GM20431 (cell line): ENCODE measurements around the gene HMGN3.

Experiments
- in situ Hi-C: fragments of 300-500 bp; cut with MseI, MboI; formaldehyde crosslinking; loops from one replicate; pipeline ENCODE4 v1.15.0; 2020; ENCODE audit warnings: low sequenced_read_pairs; ENCODE audit not compliant: unreplicated experiment

Gene HMGN3

GRCh38 chr6:79233611-79234149, 802 bp downstream of the HMGN3 start:
- in situ Hi-C loops: no loop called here

- in situ Hi-C loops: no loop called here
These were observed 1.6 kb downstream of the HMGN3 start for GRCh38 chr6:79232696-79233462.

- in situ Hi-C loops: no loop called here
These were observed 2.8 kb downstream of the HMGN3 start for GRCh38 chr6:79231666-79232065.

DNA sequence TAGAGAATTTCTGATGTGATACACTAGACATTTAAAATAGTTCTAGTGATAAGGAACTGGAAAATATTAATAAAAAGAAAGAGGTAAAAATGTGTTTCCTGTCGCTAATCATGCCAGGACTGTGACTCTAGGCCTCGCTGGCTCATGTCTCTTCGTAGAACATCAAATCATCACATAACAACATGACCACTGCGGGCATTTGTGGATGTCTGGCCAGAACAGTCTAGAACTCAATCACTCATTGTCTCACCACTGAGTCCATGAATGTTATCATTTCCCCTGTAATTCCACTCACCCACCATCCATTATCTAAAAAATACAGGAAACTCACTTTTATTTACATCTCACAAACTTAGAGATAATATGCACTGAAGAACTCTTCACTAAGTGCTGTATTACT, 3.4 kb downstream of the HMGN3 start:
- in situ Hi-C loops: no loop called here

DNA sequence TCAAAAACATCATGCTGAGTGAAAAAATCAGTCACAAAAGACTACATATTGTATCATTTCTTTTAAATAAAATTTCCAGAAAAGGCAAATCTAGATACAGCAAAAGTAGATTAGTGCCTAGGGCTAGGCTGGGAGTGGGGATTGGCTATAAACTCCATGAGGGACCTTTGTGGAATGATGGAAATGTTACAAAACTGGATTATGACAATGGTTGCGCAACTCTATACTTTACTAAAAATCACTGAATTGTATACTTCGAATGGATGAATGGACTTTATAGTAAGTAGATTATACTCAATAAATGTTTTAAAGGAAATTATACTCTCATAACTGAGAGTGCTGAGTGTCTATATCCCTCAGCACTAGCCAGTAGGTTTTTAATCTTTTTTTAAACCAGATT, 4.3 kb downstream of the HMGN3 start:
- in situ Hi-C loops: no loop called here

DNA sequence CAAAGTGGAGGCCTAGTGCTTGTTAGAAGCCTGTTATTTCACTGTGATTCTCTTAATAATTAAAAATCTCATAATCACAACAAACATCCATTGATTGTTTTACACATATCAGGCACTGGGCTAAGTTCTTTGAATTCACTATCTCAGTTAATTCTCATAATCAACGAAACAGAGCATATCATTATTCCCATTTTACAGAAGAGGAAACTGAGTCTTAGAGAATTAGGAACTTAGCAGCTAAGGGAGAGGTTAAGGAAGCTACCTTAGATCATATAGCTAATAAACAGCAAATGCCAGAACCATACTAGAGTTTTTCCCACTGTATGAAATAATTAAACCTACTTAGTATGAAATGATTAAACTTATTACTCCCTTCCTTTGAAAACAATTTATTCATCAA, 7.0 kb downstream of the HMGN3 start:
- in situ Hi-C loops: no loop called here

DNA sequence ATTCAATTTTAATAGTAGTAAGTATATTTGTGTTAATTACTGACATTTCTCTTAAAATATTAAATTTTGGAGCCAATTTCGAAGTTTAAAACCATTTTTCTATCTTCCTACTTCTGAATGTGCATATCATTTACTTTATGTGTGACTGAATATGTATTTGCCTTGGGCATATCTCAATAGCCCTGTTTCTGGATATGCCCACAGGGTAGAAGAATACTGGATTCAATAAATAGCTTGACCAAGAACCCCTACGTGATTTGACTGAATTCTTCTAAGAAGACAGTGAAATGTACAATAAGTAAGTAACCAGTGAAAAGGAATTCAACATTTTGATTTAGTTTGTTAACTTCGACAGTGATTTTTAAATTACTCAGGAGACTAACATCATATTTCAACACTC, 7.8 kb downstream of the HMGN3 start:
- in situ Hi-C loops: no loop called here

- in situ Hi-C loops: no loop called here
These were observed 8.5 kb downstream of the HMGN3 start for GRCh38 chr6:79225717-79226599.

DNA sequence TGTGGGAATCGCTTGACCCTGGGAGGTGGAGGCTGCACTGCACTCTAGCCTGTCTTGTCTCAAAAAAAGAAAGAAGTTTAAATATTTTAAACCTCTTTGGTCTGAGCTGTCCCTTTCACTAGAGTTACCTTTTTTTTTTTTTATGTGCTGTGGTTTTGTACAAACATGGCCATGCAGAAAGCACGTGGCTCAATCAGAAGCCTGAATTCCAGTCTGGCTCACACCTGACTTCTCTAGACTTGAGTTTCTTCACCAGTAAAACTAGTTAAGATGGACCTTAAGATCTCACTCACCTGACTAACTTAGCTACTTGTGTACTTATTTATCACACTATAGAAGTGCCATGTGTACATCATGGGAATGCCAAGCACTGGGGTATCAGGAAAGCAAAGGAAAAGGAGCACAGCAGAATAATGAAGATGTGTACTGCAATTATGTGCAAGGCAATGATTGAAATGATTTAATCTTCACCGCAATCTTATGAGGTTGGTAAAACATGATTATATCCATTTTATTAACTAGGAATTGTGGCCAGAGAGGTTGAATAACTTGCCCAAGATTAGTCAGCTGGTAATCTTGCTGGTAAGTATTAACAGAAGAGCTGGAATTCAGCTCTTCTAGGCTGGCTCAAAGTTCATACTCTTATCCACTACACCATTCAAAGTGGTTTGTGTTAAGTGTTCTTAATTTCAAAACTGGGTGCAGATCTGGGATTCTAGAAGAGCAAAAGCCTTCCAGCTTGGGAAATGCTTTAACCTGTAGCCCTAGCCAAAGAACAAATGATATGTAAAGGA, 10.7 kb downstream of the HMGN3 start:
- in situ Hi-C loops: no loop called here

DNA sequence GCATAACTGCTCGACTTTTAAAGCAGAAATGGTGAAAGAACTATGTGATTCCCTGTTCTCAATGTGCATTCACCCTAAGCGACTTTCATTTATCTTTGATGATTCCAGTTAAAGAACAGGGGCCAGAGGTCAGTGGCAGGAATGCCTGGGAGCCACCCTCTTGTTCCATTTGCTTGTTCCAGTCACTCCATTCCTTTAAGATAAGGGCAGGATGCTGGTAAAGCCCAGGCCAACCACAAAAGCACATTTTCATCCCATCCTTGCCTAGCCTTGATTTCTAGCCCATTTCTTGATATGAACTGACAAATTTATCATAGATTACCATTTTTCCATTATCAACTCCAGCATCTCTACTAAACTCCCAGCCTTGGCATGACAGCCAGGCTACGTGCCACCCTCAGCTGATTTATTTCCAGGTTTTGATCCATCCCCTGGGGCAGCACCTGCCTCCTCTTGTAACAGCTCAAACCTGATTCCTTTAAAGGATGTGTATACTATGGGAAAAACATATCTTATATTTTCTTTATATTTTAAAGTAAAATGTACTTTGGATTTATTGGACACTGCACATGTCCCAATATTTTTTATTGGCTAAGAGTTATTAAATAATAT, 19.2 kb downstream of the HMGN3 start:
- in situ Hi-C loops: no loop called here

DNA sequence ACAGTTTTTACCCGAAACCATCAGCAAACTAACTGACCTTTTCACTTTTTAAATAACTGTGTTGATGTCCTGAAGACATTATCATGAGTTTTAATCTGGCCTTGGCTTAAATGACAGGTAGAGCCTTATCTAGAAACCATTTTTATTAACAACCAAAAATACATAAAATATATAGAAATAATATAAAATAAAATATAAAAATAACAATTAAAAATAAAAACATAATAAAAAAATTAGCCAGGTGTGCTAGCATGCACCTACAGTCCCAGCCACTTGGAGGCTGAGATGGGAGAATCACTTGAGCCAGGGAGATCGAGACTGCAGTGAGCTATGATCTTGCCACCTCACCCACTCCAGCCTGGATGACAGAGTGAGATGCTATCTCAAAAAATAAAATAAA, 21.6 kb downstream of the HMGN3 start:
- in situ Hi-C loops: no loop called here

DNA sequence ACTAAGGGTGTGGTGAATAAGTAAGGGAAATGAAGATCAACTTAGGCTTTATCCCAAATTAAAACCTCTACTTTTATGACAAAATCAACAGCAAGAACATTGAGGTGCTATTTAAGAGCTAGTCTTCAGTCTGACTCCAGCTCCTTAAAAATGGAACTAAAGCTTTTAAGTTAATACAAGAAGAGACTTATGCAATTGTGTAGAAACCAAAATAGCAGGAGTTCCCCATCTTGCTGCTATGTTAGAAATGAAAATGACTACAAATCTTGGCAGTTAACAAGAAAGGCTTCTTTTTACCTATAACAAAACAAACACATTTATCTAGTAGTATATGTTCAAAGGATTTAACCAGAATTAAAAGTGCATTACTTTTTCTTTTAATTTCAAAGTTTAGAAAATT, 25.7 kb downstream of the HMGN3 start:
- in situ Hi-C loops: no loop called here

GRCh38 chr6:79203753-79204253, 30.7 kb downstream of the HMGN3 start:
- in situ Hi-C loops: no loop called here

DNA sequence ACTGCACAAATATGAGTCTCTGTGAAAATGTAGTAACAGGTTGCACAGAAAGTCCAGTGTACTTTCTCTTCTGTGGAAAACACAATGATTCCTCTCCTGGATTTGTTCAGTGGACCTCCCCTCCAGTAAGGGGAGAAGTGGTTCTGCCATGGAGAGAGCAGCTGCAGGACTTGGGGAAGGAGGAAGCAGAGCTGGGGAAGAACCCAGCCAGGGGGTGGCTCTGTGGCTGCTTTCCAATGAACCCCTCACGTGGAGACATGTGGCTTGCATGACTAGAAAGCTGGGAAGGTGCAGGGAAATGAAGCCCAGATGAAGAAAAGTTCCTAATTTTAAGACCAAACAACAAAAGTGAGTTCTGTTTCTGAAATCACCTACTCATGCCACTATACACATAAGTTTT, 31.9 kb downstream of the HMGN3 start:
- in situ Hi-C loops: no loop called here

GRCh38 chr6:79201983-79202382, 32.5 kb downstream of the HMGN3 start:
- in situ Hi-C loops: no loop called here

- in situ Hi-C loops: no loop called here
These were observed 33.3 kb downstream of the HMGN3 start for GRCh38 chr6:79201143-79201542.

- in situ Hi-C loops: no loop called here
These were observed 37.6 kb downstream of the HMGN3 start for GRCh38 chr6:79196912-79197311.

- in situ Hi-C loops: no loop called here
These were observed 40.5 kb downstream of the HMGN3 start for GRCh38 chr6:79193971-79194370.

GRCh38 chr6:79189760-79190350, 44.6 kb downstream of the HMGN3 start:
- in situ Hi-C loops: no loop called here
